ENCODE data around the gene FNDC4.

DNA sequence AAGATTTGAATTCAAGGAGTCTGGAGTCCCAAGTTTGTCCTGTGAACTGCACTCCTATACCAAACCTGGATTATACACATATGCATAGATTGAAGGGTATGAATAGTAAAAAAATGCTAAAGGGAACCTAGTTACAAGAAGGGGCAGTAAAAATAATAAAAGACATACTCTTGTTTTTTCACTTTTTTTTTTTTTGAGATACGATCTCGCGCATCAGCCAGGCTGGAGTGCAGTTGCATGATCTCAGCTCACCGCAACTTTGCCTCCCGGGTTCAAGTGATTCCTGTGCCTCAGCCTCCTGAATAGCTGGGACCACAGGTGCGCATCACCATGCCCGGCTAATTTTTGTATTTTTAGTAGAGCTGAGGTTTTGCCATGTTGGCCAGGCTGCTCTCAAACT, 30.6 kb downstream of the FNDC4 start:
- TF ChIP-seq, protein P1, sequence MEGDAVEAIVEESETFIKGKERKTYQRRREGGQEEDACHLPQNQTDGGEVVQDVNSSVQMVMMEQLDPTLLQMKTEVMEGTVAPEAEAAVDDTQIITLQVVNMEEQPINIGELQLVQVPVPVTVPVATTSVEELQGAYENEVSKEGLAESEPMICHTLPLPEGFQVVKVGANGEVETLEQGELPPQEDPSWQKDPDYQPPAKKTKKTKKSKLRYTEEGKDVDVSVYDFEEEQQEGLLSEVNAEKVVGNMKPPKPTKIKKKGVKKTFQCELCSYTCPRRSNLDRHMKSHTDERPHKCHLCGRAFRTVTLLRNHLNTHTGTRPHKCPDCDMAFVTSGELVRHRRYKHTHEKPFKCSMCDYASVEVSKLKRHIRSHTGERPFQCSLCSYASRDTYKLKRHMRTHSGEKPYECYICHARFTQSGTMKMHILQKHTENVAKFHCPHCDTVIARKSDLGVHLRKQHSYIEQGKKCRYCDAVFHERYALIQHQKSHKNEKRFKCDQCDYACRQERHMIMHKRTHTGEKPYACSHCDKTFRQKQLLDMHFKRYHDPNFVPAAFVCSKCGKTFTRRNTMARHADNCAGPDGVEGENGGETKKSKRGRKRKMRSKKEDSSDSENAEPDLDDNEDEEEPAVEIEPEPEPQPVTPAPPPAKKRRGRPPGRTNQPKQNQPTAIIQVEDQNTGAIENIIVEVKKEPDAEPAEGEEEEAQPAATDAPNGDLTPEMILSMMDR (IDR thresholded peaks at IDR 0.05; ENCODE audit: low read length): no peak
- TF ChIP-seq EZH2 (optimal IDR thresholded peaks at IDR 0.05; ENCODE audit: low read depth, low read length) (no peak), EZH2phosphoT487 (IDR thresholded peaks at IDR 0.05; ENCODE audit: low read length) (no peak)

All from MM.1S (cell line).